K562 (cell line): Measurements from ENCODE around the gene CNOT11. TPM values are rescaled to one million over a fixed set of nuclear protein-coding genes. Genes with fewer than 3 reads are reported as not detected.

Experiments used
- EP300 ChIP-seq: IDR thresholded peaks from 2 replicates; pipeline ENCODE4 v1.6.1; 2012; ENCODE audit warnings: low read length, improper control_type of control experiment
- GTF2E2 ChIP-seq: fragments of 200-800 bp; sonication (Bioruptor generic); IDR thresholded peaks from 2 replicates; pipeline ENCODE4 v1.6.1; 2016; ENCODE audit warnings: missing genetic modification characterization, missing compliant biosample characterization
- LARP7 ChIP-seq: fragments of 450-650 bp; IDR thresholded peaks from 2 replicates; pipeline ENCODE4 v1.6.1; 2016
- LCOR ChIP-seq: sonication (generic); formaldehyde crosslinking; IDR thresholded peaks from 2 replicates; pipeline ENCODE4 v1.8.0; 2022; ENCODE audit warnings: mild to moderate bottlenecking, missing genetic modification reagents
- MAFG ChIP-seq: fragments of 450-650 bp; conservative IDR thresholded peaks from 2 replicates; pipeline ENCODE4 v1.6.1; 2016; ENCODE audit warnings: missing genetic modification characterization, missing compliant biosample characterization
- NFE2 ChIP-seq: IDR thresholded peaks from 2 replicates; pipeline ENCODE4 v1.6.1; 2014; ENCODE audit warnings: antibody characterized with exemption, low read depth
- NFYB ChIP-seq: IDR thresholded peaks from 2 replicates; pipeline ENCODE4 v1.6.1; 2011; ENCODE audit warnings: mild to moderate bottlenecking, moderate library complexity; ENCODE audit not compliant: insufficient read length; ENCODE audit errors: extremely low read depth
- SAP30 ChIP-seq: fragments of 200-600 bp; sonication (generic); IDR thresholded peaks from 2 replicates; pipeline ENCODE4 v1.6.1; 2012; ENCODE audit warnings: borderline replicate concordance, low read depth, mild to moderate bottlenecking, moderate library complexity, low read length, control low read depth, inconsistent platforms; ENCODE audit not compliant: insufficient read depth, poor library complexity, severe bottlenecking
- SMARCA5 ChIP-seq: fragments of 450-650 bp; IDR thresholded peaks from 2 replicates; pipeline ENCODE4 v1.6.1; 2016
- TEAD1 ChIP-seq, 2 experiments: fragments of 450-650 bp in 1 of 2; sonication (generic) in 1 of 2; formaldehyde crosslinking; IDR thresholded peaks; 2 replicates each; pipeline versions ENCODE4 v1.4.0 to v1.8.0; 2020 to 2022; ENCODE audit warnings: mild to moderate bottlenecking in 2 of 2, missing genetic modification reagents in 1 of 2
- ZNF12 ChIP-seq: sonication (generic); formaldehyde crosslinking; IDR thresholded peaks from 2 replicates; pipeline ENCODE4 v1.4.0; 2020; ENCODE audit warnings: mild to moderate bottlenecking, missing genetic modification reagents
- ZNF316 ChIP-seq: fragments of 450-650 bp; IDR thresholded peaks from 2 replicates; pipeline ENCODE4 v1.6.1; 2016
- ZNF584 ChIP-seq: fragments of 200-800 bp; sonication (Bioruptor generic); IDR thresholded peaks from 2 replicates; pipeline ENCODE4 v1.6.1; 2016; ENCODE audit warnings: low read depth, mild to moderate bottlenecking, missing genetic modification characterization, missing compliant biosample characterization
- ZNF717 ChIP-seq: fragments of 250-450 bp; sonication (Bioruptor Pico); IDR thresholded peaks from 2 replicates; pipeline ENCODE4 v1.5.0; 2021
- ZNF766 ChIP-seq: fragments of 200-800 bp; sonication (Bioruptor generic); conservative IDR thresholded peaks from 2 replicates; pipeline ENCODE4 v1.6.1; 2016; ENCODE audit warnings: missing genetic modification characterization, missing compliant biosample characterization
- polyA plus RNA-seq, 8 experiments: library from polyadenylated mRNA; depleted of rRNA in 4 of 8; stranded (reverse) in 5 of 8; unstranded in 3 of 8; fragments of >200 nt; fragmentation: Nextera tagmentation in 2 of 8; fragmentation: Illumina TruSeq in 1 of 8; extraction: Ambion mirVana in 2 of 8; extraction: Trizol in 1 of 8; gene quantifications; 2 replicates each; pipeline versions ENCODE4 v1.2.1 to v1.2.3, GENCODE V29; 2011 to 2014; ENCODE audit warnings: inconsistent platforms in 1 of 8, missing spikeins in 1 of 8
- total RNA-seq, 7 experiments: library from RNA; depleted of rRNA in 6 of 7; stranded (reverse); fragments of >200 nt in 6 of 7; fragmentation: Illumina TruSeq in 2 of 7; extraction: Trizol in 2 of 7; gene quantifications; 2 replicates each; pipeline versions ENCODE4 v1.2.1 to v1.2.3, GENCODE V29; 2011 to 2021; ENCODE audit warnings: low replicate concordance in 1 of 7
- TF ChIP-seq, protein P1 (sequence below), 2 experiments: fragments of 450-650 bp; IDR thresholded peaks; 2 replicates each; pipeline ENCODE4 v1.6.1; 2016; ENCODE audit warnings: mild to moderate bottlenecking in 2 of 2, borderline replicate concordance in 1 of 2, low read depth in 1 of 2, moderate library complexity in 1 of 2
- TF ChIP-seq, protein P2 (sequence below): sonication (generic); formaldehyde crosslinking; IDR thresholded peaks from 2 replicates; pipeline ENCODE4 v1.9.0; 2022; ENCODE audit warnings: mild to moderate bottlenecking, missing genetic modification reagents
- TF ChIP-seq, protein P3 (sequence below): fragments of 250-450 bp; sonication (Bioruptor Pico); IDR thresholded peaks from 2 replicates; pipeline ENCODE4 v1.4.0; 2020; ENCODE audit warnings: mild to moderate bottlenecking, moderate library complexity, borderline replicate concordance

The CNOT11 gene
- total and polyA plus RNA-seq, 9 of the 15 experiments (the other 6 are each of a cell fraction or from before 2014, with no cell fraction given), result 12.7 to 163 (median 64.2) TPM

DNA sequence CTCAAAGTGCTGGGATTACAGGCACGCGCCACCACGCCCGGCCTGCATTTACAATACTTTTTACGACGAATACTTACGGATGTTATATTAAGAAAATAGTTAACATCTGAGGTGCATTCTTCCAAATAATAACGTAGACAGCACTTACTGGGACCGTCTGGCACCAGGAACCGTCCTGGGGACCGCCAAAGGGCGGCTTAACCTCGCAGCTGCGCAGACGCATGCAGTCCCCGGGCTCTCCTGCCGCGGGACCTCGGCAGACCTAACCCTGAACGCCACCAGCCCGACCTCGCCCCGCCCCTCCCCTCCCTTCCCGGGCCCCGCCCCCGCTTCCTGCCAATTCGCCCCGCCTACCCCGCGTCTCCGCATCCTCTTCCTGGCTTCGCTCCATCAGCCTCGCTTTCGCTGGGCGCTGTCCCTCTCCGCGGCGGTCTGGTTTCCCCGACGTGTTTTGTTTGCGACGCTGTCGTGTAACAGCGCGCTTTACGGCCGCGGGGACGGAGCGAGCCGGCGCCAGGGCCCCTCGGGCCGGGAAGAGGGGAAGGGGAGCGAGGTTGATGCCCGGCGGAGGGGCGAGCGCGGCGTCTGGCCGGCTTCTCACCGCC lies at the start of gene CNOT11 (continued):
- TF ChIP-seq, protein P1, sequence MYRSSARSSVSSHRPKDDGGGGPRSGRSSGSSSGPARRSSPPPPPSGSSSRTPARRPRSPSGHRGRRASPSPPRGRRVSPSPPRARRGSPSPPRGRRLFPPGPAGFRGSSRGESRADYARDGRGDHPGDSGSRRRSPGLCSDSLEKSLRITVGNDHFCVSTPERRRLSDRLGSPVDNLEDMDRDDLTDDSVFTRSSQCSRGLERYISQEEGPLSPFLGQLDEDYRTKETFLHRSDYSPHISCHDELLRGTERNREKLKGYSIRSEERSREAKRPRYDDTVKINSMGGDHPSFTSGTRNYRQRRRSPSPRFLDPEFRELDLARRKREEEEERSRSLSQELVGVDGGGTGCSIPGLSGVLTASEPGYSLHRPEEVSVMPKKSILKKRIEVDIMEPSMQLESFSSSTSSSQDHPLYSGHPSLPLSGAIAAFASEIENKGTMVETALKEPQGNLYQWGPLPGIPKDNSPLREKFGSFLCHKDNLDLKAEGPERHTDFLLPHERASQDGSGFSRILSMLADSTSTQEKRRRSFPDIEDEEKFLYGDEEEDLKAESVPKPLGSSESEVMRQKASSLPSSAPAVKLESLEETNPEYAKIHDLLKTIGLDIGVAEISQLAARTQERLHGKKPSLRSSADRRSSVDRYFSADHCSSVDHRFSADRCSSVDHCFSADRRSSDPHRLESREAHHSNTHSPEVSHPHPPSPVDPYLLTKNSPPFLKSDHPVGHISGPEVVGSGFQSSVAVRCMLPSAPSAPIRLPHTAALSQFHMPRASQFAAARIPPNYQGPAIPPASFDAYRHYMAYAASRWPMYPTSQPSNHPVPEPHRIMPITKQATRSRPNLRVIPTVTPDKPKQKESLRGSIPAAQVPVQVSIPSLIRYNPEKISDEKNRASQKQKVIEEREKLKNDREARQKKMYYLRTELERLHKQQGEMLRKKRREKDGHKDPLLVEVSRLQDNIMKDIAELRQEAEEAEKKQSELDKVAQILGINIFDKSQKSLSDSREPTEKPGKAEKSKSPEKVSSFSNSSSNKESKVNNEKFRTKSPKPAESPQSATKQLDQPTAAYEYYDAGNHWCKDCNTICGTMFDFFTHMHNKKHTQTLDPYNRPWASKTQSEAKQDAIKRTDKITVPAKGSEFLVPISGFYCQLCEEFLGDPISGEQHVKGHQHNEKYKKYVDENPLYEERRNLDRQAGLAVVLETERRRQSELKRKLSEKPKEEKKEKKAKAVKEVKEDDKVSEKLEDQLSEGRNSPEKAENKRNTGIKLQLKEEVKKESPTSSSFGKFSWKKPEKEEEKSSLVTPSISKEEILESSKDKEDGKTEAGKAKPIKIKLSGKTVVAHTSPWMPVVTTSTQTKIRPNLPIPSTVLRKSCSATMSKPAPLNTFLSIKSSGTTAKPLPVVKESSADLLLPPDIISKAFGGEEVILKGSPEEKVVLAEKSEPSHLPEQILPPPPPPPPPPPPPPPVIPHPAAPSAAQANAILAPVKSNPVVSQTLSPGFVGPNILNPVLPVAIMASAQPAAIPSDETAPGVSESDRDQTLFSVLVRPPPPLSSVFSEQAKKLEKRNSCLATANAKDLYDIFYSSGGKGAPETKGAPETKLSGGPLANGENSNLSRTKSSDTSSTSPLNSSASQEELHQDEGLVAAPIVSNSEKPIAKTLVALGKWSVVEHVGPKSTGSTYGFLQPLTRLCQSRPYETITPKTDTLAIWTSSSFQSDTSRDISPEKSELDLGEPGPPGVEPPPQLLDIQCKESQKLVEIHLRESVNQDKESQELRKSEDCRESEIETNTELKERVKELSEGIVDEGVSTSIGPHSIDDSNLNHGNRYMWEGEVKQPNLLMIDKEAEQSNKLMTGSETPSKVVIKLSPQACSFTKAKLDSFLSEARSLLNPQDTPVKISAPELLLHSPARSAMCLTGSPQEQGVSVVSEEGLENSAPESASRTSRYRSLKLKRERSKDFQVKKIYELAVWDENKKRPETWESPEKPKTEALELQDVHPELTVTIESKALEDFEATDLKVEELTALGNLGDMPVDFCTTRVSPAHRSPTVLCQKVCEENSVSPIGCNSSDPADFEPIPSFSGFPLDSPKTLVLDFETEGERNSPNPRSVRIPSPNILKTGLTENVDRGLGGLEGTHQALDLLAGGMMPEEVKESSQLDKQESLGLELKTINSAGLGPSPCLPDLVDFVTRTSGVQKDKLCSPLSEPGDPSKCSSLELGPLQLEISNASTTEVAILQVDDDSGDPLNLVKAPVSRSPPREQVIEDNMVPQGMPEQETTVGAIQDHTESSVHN (IDR thresholded peaks at IDR 0.05; ENCODE audit: borderline replicate concordance in 1 of 2, low read depth in 1 of 2), result no peak
- TF ChIP-seq SAP30 (no peak), ZNF717 (no peak), NFE2 (no peak), NFYB (no peak), MAFG (tag) (no peak), ZNF316 (no peak), SMARCA5 (no peak), ZNF584 (no peak), ZNF766 (no peak), EP300 (no peak), GTF2E2 (tag) (peak; percentile 38; the same call in 1 of the 2 replicates), LCOR (CRISPR knock-in tag) (no peak), LARP7 (no peak), ZNF12 (no peak), TEAD1 (CRISPR knock-in tag; IDR thresholded peaks at IDR 0.05) (peak in 1 of 2 experiments; percentile 84; a peak in 1 of 4 replicates)
- TF ChIP-seq, protein P2, sequence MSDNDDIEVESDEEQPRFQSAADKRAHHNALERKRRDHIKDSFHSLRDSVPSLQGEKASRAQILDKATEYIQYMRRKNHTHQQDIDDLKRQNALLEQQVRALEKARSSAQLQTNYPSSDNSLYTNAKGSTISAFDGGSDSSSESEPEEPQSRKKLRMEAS (CRISPR knock-in tag), result peak; percentile 75
- TF ChIP-seq, protein P3, sequence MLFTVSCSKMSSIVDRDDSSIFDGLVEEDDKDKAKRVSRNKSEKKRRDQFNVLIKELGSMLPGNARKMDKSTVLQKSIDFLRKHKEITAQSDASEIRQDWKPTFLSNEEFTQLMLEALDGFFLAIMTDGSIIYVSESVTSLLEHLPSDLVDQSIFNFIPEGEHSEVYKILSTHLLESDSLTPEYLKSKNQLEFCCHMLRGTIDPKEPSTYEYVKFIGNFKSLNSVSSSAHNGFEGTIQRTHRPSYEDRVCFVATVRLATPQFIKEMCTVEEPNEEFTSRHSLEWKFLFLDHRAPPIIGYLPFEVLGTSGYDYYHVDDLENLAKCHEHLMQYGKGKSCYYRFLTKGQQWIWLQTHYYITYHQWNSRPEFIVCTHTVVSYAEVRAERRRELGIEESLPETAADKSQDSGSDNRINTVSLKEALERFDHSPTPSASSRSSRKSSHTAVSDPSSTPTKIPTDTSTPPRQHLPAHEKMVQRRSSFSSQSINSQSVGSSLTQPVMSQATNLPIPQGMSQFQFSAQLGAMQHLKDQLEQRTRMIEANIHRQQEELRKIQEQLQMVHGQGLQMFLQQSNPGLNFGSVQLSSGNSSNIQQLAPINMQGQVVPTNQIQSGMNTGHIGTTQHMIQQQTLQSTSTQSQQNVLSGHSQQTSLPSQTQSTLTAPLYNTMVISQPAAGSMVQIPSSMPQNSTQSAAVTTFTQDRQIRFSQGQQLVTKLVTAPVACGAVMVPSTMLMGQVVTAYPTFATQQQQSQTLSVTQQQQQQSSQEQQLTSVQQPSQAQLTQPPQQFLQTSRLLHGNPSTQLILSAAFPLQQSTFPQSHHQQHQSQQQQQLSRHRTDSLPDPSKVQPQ (CRISPR knock-in tag), result no peak
